HG03342 (cell line): ENCODE data around the gene CADM1.

Experiments used
- ATAC-seq: cut with Tn5 transposase; IDR thresholded peaks from one replicate; pipeline ENCODE4 v1.9.1; 2021; ENCODE audit warnings: mild to moderate bottlenecking, moderate library complexity; ENCODE audit not compliant: unreplicated experiment

CADM1 gene

GRCh38 chr11:115363426-115363825 lies 140.8 kb downstream of the CADM1 start:
- ATAC-seq: no peak

- no peak for ATAC-seq
These were observed 141.2 kb downstream of the CADM1 start for GRCh38 chr11:115362997-115363396.

GRCh38 chr11:115361025-115361424 lies 143.2 kb downstream of the CADM1 start:
- no peak for ATAC-seq

GRCh38 chr11:115360186-115360824 lies 143.9 kb downstream of the CADM1 start:
- ATAC-seq: no peak

GRCh38 chr11:115357066-115357465 lies 147.1 kb downstream of the CADM1 start:
- no peak for ATAC-seq

- ATAC-seq: no peak
These were observed 151.3 kb downstream of the CADM1 start for GRCh38 chr11:115352805-115353485.

GRCh38 chr11:115349335-115350017 lies 154.7 kb downstream of the CADM1 start:
- no peak for ATAC-seq

GRCh38 chr11:115348416-115348815 lies 155.8 kb downstream of the CADM1 start:
- ATAC-seq: no peak

- no peak for ATAC-seq
These were observed 157.1 kb downstream of the CADM1 start for GRCh38 chr11:115347106-115347505.

- ATAC-seq: no peak
These were observed 158.4 kb downstream of the CADM1 start for GRCh38 chr11:115345840-115346239.

- ATAC-seq: no peak
These were observed 158.9 kb downstream of the CADM1 start for GRCh38 chr11:115345361-115345760.

- ATAC-seq: no peak
These were observed 159.4 kb downstream of the CADM1 start for GRCh38 chr11:115344846-115345245.

GRCh38 chr11:115342142-115342541 lies 162.1 kb downstream of the CADM1 start:
- no peak for ATAC-seq

GRCh38 chr11:115340874-115341273 lies 163.3 kb downstream of the CADM1 start:
- no peak for ATAC-seq

- ATAC-seq: no peak
These were observed 165.7 kb downstream of the CADM1 start for GRCh38 chr11:115338476-115338875.

GRCh38 chr11:115334932-115335788 lies 169.1 kb downstream of the CADM1 start:
- ATAC-seq: no peak

- ATAC-seq: no peak
These were observed 170.3 kb downstream of the CADM1 start for GRCh38 chr11:115333949-115334348.

GRCh38 chr11:115333121-115333520 lies 171.1 kb downstream of the CADM1 start:
- ATAC-seq: no peak

- ATAC-seq: no peak
These were observed 173.3 kb downstream of the CADM1 start for GRCh38 chr11:115330684-115331482.

GRCh38 chr11:115326526-115326925 lies 177.7 kb downstream of the CADM1 start:
- no peak for ATAC-seq
